ENCODE data around the gene ROR2.

DNA sequence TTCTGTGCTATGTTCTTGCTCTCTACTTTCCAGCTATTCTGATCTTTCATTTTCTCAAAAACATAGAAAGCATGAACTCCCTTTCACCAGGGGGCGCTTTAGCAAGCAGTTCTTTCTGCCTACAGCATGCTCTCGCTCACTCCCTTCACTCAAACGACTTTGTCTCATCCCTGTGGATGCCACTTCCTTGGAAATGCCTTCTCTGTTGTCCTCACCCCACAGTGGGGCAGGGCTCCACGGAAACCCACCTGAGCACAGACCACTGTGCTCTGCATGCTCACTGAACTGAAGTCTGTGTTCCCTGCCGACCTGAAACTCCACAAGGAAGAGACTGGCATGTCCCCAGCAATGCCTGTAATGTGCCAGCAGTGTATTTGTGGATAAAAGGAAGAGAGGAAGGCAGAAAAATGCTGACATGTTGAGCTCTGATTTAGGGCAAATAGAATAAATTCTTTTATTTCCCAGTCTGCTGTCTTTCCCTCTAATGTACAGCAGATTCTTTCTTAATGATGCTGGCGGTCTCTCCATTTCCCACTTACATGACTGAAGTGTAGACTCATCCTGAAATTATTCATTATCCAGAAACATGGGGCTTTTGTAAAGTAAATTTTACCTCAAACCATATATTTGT, 4.9 kb upstream of the ROR2 start:
- no peak for TF ChIP-seq POLR2AphosphoS5 (IDR thresholded peaks at IDR 0.05; ENCODE audit: low read depth, low read length)
- TF ChIP-seq POLR2A (IDR thresholded peaks at IDR 0.05; ENCODE audit: low read depth, low read length), result no peak
- no peak for TF ChIP-seq TAF1 (IDR thresholded peaks at IDR 0.05; ENCODE audit: low read depth, low read length)
- no peak for TF ChIP-seq POU2F2 (IDR thresholded peaks at IDR 0.05; ENCODE audit: low read depth, low read length)
- TF ChIP-seq SPI1 (IDR thresholded peaks at IDR 0.05; ENCODE audit: low read depth, low read length), result no peak
- no peak for TF ChIP-seq PAX5 (IDR thresholded peaks at IDR 0.05; ENCODE audit: insufficient read depth, low read length, severe bottlenecking)
